ENCODE measurements around the gene HRNR. TPM values are rescaled to one million over a fixed set of nuclear protein-coding genes. Genes with fewer than 3 reads are reported as not detected.
"Not testable (repeated sequence)": the region's sequence is repeated elsewhere in the genome, so short reads cannot be mapped to it uniquely, and the experiment has no call there.

HRNR gene
- polyA plus RNA-seq (2013), result 0.13 TPM

- no peak within 1 kb of the TSS for H3K4me3 ChIP-seq (ENCODE audit: control insufficient read depth in 1 of 7, extremely low read depth in 1 of 7, insufficient read depth in 4 of 7, low read depth in 2 of 7, low read length in 6 of 7)
- POLR2A ChIA-PET, result no interaction called here
- CTCF ChIA-PET, result no interaction called here
Observed at GRCh38 chr1:152224093-152224492, at the start of gene HRNR. HRNR (minus strand) TSS chr1:152224193; CDS start chr1:152223253, 940 bp downstream.

GRCh38 chr1:152256394-152256793 lies 32.4 kb upstream of the HRNR start:
- POLR2A ChIA-PET; CTCF ChIA-PET; H3K27me3 ChIP-seq (replicated peaks in 2 of 5; ENCODE audit: control insufficient read depth in 4 of 5, insufficient read depth in 5 of 5, low read length in 4 of 5); H3K36me3 ChIP-seq (ENCODE audit: control insufficient read depth in 4 of 4, insufficient read depth in 4 of 4, low read length in 3 of 4); H3K4me3 ChIP-seq (ENCODE audit: control insufficient read depth in 1 of 7, extremely low read depth in 1 of 7, insufficient read depth in 4 of 7, low read depth in 2 of 7, low read length in 6 of 7); H3K27ac ChIP-seq (ENCODE audit: insufficient read depth in 1 of 2, low read depth in 1 of 2, low read length in 2 of 2, poor library complexity in 1 of 2, severe bottlenecking in 2 of 2); H3K9me3 ChIP-seq (ENCODE audit: control extremely low read depth in 1 of 5, control insufficient read depth in 4 of 5, insufficient read depth in 2 of 5, low read depth in 1 of 5, low read length in 4 of 5); DNase-seq; H3K4me1 ChIP-seq (ENCODE audit: control extremely low read depth in 1 of 4, control insufficient read depth in 4 of 4, insufficient read depth in 4 of 4, low read length in 3 of 4): not testable (repeated sequence)
- WGBS (ENCODE audit: insufficient coverage), result 82% methylated on average over 16 of the region's 21 CpGs

More at GRCh38 chr1:152224093-152224492, at the start of gene HRNR:
- no peak for DNase-seq
- WGBS (ENCODE audit: insufficient coverage), result no CpG with 5 or more reads among the region's 2 CpGs
- peaks cover 0 to 2% (median 0%) of the 10 kb centered on the region in 5 experiments for H3K27me3 ChIP-seq (replicated peaks in 2 of 5; ENCODE audit: control insufficient read depth in 4 of 5, insufficient read depth in 5 of 5, low read length in 4 of 5)
- no peaks in the 10 kb centered on the region for H3K4me1 ChIP-seq (ENCODE audit: control extremely low read depth in 1 of 4, control insufficient read depth in 4 of 4, insufficient read depth in 4 of 4, low read length in 3 of 4)
- H3K9me3 ChIP-seq (ENCODE audit: control extremely low read depth in 1 of 5, control insufficient read depth in 4 of 5, insufficient read depth in 2 of 5, low read depth in 1 of 5, low read length in 4 of 5), result peaks cover 0 to 5% (median 3%) of the 10 kb centered on the region in 5 experiments
- no peaks in the 10 kb centered on the region for H3K36me3 ChIP-seq (ENCODE audit: control insufficient read depth in 4 of 4, insufficient read depth in 4 of 4, low read length in 3 of 4)
- H3K27ac ChIP-seq (ENCODE audit: insufficient read depth in 1 of 2, low read depth in 1 of 2, low read length in 2 of 2, poor library complexity in 1 of 2, severe bottlenecking in 2 of 2), result no peak within 1 kb of the TSS

- DNase-seq, result no peak
- Histone ChIP-seq H3K4me1 (ENCODE audit: control extremely low read depth in 1 of 4, control insufficient read depth in 4 of 4, insufficient read depth in 4 of 4, low read length in 3 of 4) (no peaks in the 10 kb centered on the region), H3K27ac (ENCODE audit: insufficient read depth in 1 of 2, low read depth in 1 of 2, low read length in 2 of 2, poor library complexity in 1 of 2, severe bottlenecking in 2 of 2) (no peak overlapping the region), H3K4me3 (ENCODE audit: control insufficient read depth in 1 of 7, extremely low read depth in 1 of 7, insufficient read depth in 4 of 7, low read depth in 2 of 7, low read length in 6 of 7) (no peak overlapping the region), H3K27me3 (replicated peaks in 2 of 5; ENCODE audit: control insufficient read depth in 4 of 5, insufficient read depth in 5 of 5, low read length in 4 of 5) (peaks cover 0 to 2% (median 0%) of the 10 kb centered on the region in 5 experiments), H3K36me3 (ENCODE audit: control insufficient read depth in 4 of 4, insufficient read depth in 4 of 4, low read length in 3 of 4) (no peaks in the 10 kb centered on the region), H3K9me3 (ENCODE audit: control extremely low read depth in 1 of 5, control insufficient read depth in 4 of 5, insufficient read depth in 2 of 5, low read depth in 1 of 5, low read length in 4 of 5) (peaks cover 0 to 3% (median 0%) of the 10 kb centered on the region in 5 experiments)
- POLR2A ChIA-PET, result no interaction called here
- WGBS (ENCODE audit: insufficient coverage), result 84% methylated on average over 2 of the region's 4 CpGs
- CTCF ChIA-PET, result no interaction called here
Observed at GRCh38 chr1:152252157-152252556, 28.2 kb upstream of the HRNR start.

DNA sequence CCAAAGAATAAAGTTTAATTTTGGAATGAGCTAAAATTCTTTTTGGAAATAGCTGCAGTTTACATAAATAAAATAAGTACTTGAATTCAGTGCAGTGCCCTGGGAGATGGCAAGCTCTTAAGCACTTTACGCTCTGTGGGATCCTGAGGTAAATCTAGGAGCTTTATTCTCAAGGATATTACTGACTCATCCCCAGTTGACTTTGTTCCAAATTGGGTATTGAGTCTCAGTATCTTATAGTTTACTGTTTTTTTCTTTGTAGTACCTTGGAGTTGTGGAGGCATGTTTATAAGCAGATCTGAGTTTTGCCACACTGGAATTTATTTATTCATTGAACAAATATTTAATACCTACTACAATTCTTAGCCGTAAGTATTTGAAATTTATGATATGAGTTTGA lies 27.4 kb upstream of the HRNR start:
- Histone ChIP-seq H3K27ac (ENCODE audit: insufficient read depth in 1 of 2, low read depth in 1 of 2, low read length in 2 of 2, poor library complexity in 1 of 2, severe bottlenecking in 2 of 2) (no peak overlapping the region), H3K36me3 (ENCODE audit: control insufficient read depth in 4 of 4, insufficient read depth in 4 of 4, low read length in 3 of 4) (no peaks in the 10 kb centered on the region), H3K4me3 (ENCODE audit: control insufficient read depth in 1 of 7, extremely low read depth in 1 of 7, insufficient read depth in 4 of 7, low read depth in 2 of 7, low read length in 6 of 7) (no peak overlapping the region), H3K27me3 (replicated peaks in 2 of 5; ENCODE audit: control insufficient read depth in 4 of 5, insufficient read depth in 5 of 5, low read length in 4 of 5) (peaks cover 0 to 2% (median 0%) of the 10 kb centered on the region in 5 experiments), H3K9me3 (ENCODE audit: control extremely low read depth in 1 of 5, control insufficient read depth in 4 of 5, insufficient read depth in 2 of 5, low read depth in 1 of 5, low read length in 4 of 5) (peaks cover 0 to 1% (median 0%) of the 10 kb centered on the region in 5 experiments), H3K4me1 (ENCODE audit: control extremely low read depth in 1 of 4, control insufficient read depth in 4 of 4, insufficient read depth in 4 of 4, low read length in 3 of 4) (no peaks in the 10 kb centered on the region)
- POLR2A ChIA-PET, result no interaction called here
- CTCF ChIA-PET, result no interaction called here
- no peak for DNase-seq
- WGBS (ENCODE audit: insufficient coverage), result no CpG with 5 or more reads among the region's 2 CpGs

GRCh38 chr1:152247316-152247715 lies 23.3 kb upstream of the HRNR start:
- no peaks in the 10 kb centered on the region for H3K9me3 ChIP-seq (ENCODE audit: control extremely low read depth in 1 of 5, control insufficient read depth in 4 of 5, insufficient read depth in 2 of 5, low read depth in 1 of 5, low read length in 4 of 5)
- POLR2A ChIA-PET, result no interaction called here
- peaks cover 0 to 2% (median 0%) of the 10 kb centered on the region in 5 experiments for H3K27me3 ChIP-seq (replicated peaks in 2 of 5; ENCODE audit: control insufficient read depth in 4 of 5, insufficient read depth in 5 of 5, low read length in 4 of 5)
- no peak overlapping the region for H3K27ac ChIP-seq (ENCODE audit: insufficient read depth in 1 of 2, low read depth in 1 of 2, low read length in 2 of 2, poor library complexity in 1 of 2, severe bottlenecking in 2 of 2)
- no peak for DNase-seq
- no peaks in the 10 kb centered on the region for H3K36me3 ChIP-seq (ENCODE audit: control insufficient read depth in 4 of 4, insufficient read depth in 4 of 4, low read length in 3 of 4)
- H3K4me3 ChIP-seq (ENCODE audit: control insufficient read depth in 1 of 7, extremely low read depth in 1 of 7, insufficient read depth in 4 of 7, low read depth in 2 of 7, low read length in 6 of 7), result no peak overlapping the region
- CTCF ChIA-PET, result no interaction called here
- WGBS (ENCODE audit: insufficient coverage), result 43% methylated on average over 1 of the region's 1 CpG
- no peaks in the 10 kb centered on the region for H3K4me1 ChIP-seq (ENCODE audit: control extremely low read depth in 1 of 4, control insufficient read depth in 4 of 4, insufficient read depth in 4 of 4, low read length in 3 of 4)

DNA sequence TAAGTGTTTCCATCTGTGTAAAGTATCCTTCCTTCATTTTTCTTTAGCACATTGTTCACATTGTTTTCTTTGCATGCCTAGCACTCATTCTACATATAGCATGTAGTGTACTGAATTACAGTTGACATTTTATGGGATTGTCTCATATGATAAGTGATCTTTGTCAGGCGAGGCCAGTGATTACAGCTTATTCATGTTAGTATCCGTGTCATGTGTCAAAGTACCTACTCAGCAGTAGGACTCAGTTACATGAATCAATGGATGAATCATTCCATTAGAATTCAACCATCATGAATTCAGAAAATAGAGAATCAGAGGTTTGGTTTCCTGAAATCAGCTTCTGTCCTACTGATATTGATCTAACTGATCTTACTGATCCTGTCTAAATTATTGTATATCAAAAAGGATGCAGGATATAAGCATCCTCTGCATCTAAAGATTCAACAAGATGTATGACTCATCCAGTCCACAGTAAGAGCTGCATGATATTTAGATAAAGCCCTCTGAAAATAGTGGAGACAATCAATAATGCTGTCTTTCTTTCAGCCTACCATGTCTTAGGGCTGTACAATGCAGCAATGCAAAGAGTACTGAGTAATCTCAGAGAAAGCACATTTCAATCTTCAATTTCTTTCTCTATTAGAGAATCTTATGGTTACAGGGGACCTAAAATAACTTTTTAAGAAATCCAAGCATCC lies 20.7 kb upstream of the HRNR start:
- Histone ChIP-seq H3K27me3 (replicated peaks in 2 of 5; ENCODE audit: control insufficient read depth in 4 of 5, insufficient read depth in 5 of 5, low read length in 4 of 5) (peaks cover 0 to 2% (median 0%) of the 10 kb centered on the region in 5 experiments), H3K4me1 (ENCODE audit: control extremely low read depth in 1 of 4, control insufficient read depth in 4 of 4, insufficient read depth in 4 of 4, low read length in 3 of 4) (no peaks in the 10 kb centered on the region), H3K9me3 (ENCODE audit: control extremely low read depth in 1 of 5, control insufficient read depth in 4 of 5, insufficient read depth in 2 of 5, low read depth in 1 of 5, low read length in 4 of 5) (no peaks in the 10 kb centered on the region), H3K36me3 (ENCODE audit: control insufficient read depth in 4 of 4, insufficient read depth in 4 of 4, low read length in 3 of 4) (no peaks in the 10 kb centered on the region), H3K4me3 (ENCODE audit: control insufficient read depth in 1 of 7, extremely low read depth in 1 of 7, insufficient read depth in 4 of 7, low read depth in 2 of 7, low read length in 6 of 7) (no peak overlapping the region), H3K27ac (ENCODE audit: insufficient read depth in 1 of 2, low read depth in 1 of 2, low read length in 2 of 2, poor library complexity in 1 of 2, severe bottlenecking in 2 of 2) (no peak overlapping the region)
- ChIA-PET CTCF (interaction anchor here (0.9 kb wide), 1 partner anchor 24 kb away, joined by 3 read pairs; no protein-coding TSS in a partner anchor), POLR2A (no interaction called here)
- no CpG with 5 or more reads among the region's 2 CpGs for WGBS (ENCODE audit: insufficient coverage)
- no peak for DNase-seq

DNA sequence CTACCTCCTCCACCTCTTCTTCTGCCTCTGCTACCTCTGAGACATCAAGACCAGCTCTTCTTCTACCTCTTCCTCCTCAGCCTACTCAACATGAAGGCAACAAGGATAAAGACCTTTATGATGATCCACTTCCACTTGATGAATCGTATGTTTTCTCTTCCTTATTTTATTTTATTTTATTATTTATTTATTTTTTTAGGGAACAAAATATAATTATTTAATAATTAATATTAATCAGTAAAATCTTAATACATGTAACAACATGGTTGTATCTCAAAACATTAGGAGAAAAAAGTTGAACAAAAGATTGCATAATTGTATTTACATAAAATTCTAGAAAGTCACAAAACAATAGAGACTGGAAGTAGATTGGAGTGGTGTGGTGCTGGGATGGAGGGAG lies 13.1 kb upstream of the HRNR start:
- no CpG with 5 or more reads among the region's 1 CpG for WGBS (ENCODE audit: insufficient coverage)

More for the DNA sequence above, 13.1 kb upstream of the HRNR start:
- no peaks in the 10 kb centered on the region for H3K36me3 ChIP-seq (ENCODE audit: control insufficient read depth in 4 of 4, insufficient read depth in 4 of 4, low read length in 3 of 4)
- no peak for DNase-seq
- no peak overlapping the region for H3K27ac ChIP-seq (ENCODE audit: insufficient read depth in 1 of 2, low read depth in 1 of 2, low read length in 2 of 2, poor library complexity in 1 of 2, severe bottlenecking in 2 of 2)
- ChIA-PET POLR2A (no interaction called here), CTCF (no interaction called here)
- no peaks in the 10 kb centered on the region for H3K27me3 ChIP-seq (replicated peaks in 2 of 5; ENCODE audit: control insufficient read depth in 4 of 5, insufficient read depth in 5 of 5, low read length in 4 of 5)
- no peak overlapping the region for H3K4me3 ChIP-seq (ENCODE audit: control insufficient read depth in 1 of 7, extremely low read depth in 1 of 7, insufficient read depth in 4 of 7, low read depth in 2 of 7, low read length in 6 of 7)
- H3K4me1 ChIP-seq (ENCODE audit: control extremely low read depth in 1 of 4, control insufficient read depth in 4 of 4, insufficient read depth in 4 of 4, low read length in 3 of 4), result no peaks in the 10 kb centered on the region
- H3K9me3 ChIP-seq (ENCODE audit: control extremely low read depth in 1 of 5, control insufficient read depth in 4 of 5, insufficient read depth in 2 of 5, low read depth in 1 of 5, low read length in 4 of 5), result peaks cover 0 to 4% (median 0%) of the 10 kb centered on the region in 5 experiments
